ENCODE results near the gene TRAPPC3. TPM values are rescaled to one million over a fixed set of nuclear protein-coding genes. Genes with fewer than 3 reads are reported as not detected.

The TRAPPC3 gene
- total and polyA plus RNA-seq, 2 donors (not counting 1 experiment from before 2014, with no cell fraction given) = 40.5 to 42.1 TPM

- ATAC-seq (ENCODE audit: low read depth) (peak; percentile 88), DNase-seq (peak; percentile 95)
- POLR2A ChIA-PET = interaction anchor here (1.0 to 1.5 kb wide), 2 partner anchors 61 to 136 kb away, joined by 3 read pairs; partner anchors contain the start of gene THRAP3
- Histone ChIP-seq H3K4me1 (ENCODE audit: control insufficient read depth in 2 of 2, insufficient read depth in 2 of 2, low read length in 2 of 2) (peaks cover 23 to 28% of the 10 kb centered on the region in 2 donors), H2AFZ (ENCODE audit: insufficient read depth, low read depth, low read length, poor library complexity, severe bottlenecking) (peak within 1 kb of the TSS; percentile 96), H3K79me2 (ENCODE audit: control insufficient read depth, insufficient read depth, low read length) (peaks cover 45% of the 10 kb centered on the region), H3K36me3 (replicated peaks in 1 of 2; ENCODE audit: control extremely low read depth in 1 of 2, control insufficient read depth in 1 of 2, extremely low read depth in 1 of 2, insufficient read depth in 2 of 2, low read length in 1 of 2) (peaks cover 0 to 27% of the 10 kb centered on the region in 2 experiments), H4K20me1 (ENCODE audit: control insufficient read depth, insufficient read depth, low read length, poor library complexity, severe bottlenecking) (no peaks in the 10 kb centered on the region), H3K9ac (ENCODE audit: low read length) (peak within 1 kb of the TSS; percentile 94), H3K4me2 (replicated peaks; ENCODE audit: low read depth, low read length, poor library complexity, severe bottlenecking) (peak within 1 kb of the TSS; percentile 87), H3K4me3 (ENCODE audit: control extremely low read depth in 1 of 5, extremely low read depth in 1 of 5, insufficient read depth in 1 of 5, low read depth in 2 of 5, low read length in 4 of 5) (peak within 1 kb of the TSS; percentile 79 to 98 (median 84)), H3K27me3 (replicated peaks in 1 of 4; ENCODE audit: control extremely low read depth in 1 of 4, control insufficient read depth in 3 of 4, insufficient read depth in 4 of 4, low read length in 3 of 4) (peaks cover 0 to 18% (median 9%) of the 10 kb centered on the region in 4 experiments), H3K27ac (ENCODE audit: low read length in 2 of 2) (peak within 1 kb of the TSS; percentile 78 to 92), H3K9me3 (ENCODE audit: control extremely low read depth in 1 of 3, control insufficient read depth in 2 of 3, insufficient read depth in 1 of 3, low read length in 2 of 3) (peaks cover 0 to 3% (median 0%) of the 10 kb centered on the region in 3 donors)
- H3K27ac Mint-ChIP-seq = peak within 1 kb of the TSS; percentile 94
- WGBS (ENCODE audit: insufficient coverage) = under 1% methylated on average over 83 of the region's 84 CpGs
- H3K4me1 Mint-ChIP-seq = peaks cover 22% of the 10 kb centered on the region
- peak within 1 kb of the TSS; percentile 97 for H3K4me3 Mint-ChIP-seq
- intact Hi-C loops (cut with micrococcal nuclease) = loop anchor here (1.0 to 2.0 kb wide), 6 partner anchors 61 to 362 kb away; partner anchors contain the start of genes AGO1, AGO3, OSCP1 and THRAP3
- TF ChIP-seq, protein P1, sequence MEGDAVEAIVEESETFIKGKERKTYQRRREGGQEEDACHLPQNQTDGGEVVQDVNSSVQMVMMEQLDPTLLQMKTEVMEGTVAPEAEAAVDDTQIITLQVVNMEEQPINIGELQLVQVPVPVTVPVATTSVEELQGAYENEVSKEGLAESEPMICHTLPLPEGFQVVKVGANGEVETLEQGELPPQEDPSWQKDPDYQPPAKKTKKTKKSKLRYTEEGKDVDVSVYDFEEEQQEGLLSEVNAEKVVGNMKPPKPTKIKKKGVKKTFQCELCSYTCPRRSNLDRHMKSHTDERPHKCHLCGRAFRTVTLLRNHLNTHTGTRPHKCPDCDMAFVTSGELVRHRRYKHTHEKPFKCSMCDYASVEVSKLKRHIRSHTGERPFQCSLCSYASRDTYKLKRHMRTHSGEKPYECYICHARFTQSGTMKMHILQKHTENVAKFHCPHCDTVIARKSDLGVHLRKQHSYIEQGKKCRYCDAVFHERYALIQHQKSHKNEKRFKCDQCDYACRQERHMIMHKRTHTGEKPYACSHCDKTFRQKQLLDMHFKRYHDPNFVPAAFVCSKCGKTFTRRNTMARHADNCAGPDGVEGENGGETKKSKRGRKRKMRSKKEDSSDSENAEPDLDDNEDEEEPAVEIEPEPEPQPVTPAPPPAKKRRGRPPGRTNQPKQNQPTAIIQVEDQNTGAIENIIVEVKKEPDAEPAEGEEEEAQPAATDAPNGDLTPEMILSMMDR (IDR thresholded peaks at IDR 0.05) = peak; percentile 97
- TF ChIP-seq EZH2 (IDR thresholded peaks at IDR 0.05; ENCODE audit: borderline replicate concordance, insufficient read depth, low read depth, low read length, poor library complexity, severe bottlenecking) = no peak
- peaks cover 16% of the 10 kb centered on the region for H3K27me3 Mint-ChIP-seq
- CTCF ChIA-PET = interaction anchor here (2.7 kb wide), 1 partner anchor 61 kb away, joined by 7 read pairs; the partner anchor contains the start of gene TRAPPC3
- no peaks in the 10 kb centered on the region for H3K9me3 Mint-ChIP-seq (ENCODE audit: insufficient read depth)
Measured at GRCh38 chr1:36088577-36089392, 60.5 kb downstream of the TRAPPC3 start, which contains the start of gene ADPRS. ADPRS (plus strand) TSS chr1:36088892; CDS start chr1:36088905, 13 bp downstream.
